Thyroid gland (tissue), 4 donors: ENCODE results near the gene PCID2. TPM values are rescaled to one million over a fixed set of nuclear protein-coding genes. Genes with fewer than 3 reads are reported as not detected.

ENCODE experiments used
- DNase-seq, 2 donors: peaks; one replicate each; pipeline ENCODE4 v3.0.0-alpha.2; 2019
- H3K27ac ChIP-seq, 3 donors: fragments of 200-600 bp; sonication (generic); 1 replicate in 2 of 3; 2 replicates in 1 of 3; pipeline ENCODE4 v1.5.1; 2016 to 2019; ENCODE audit warnings: mild to moderate bottlenecking in 1 of 3, moderate library complexity in 1 of 3
- H3K27me3 ChIP-seq: fragments of 200-600 bp; sonication (generic); one replicate; pipeline ENCODE4 v1.5.1; 2019
- H3K36me3 ChIP-seq, 2 donors: fragments of 200-600 bp; sonication (generic); one replicate each; pipeline ENCODE4 v1.5.1; 2016 to 2019
- H3K4me1 ChIP-seq, 2 donors: fragments of 200-600 bp; sonication (generic); one replicate each; pipeline ENCODE4 v1.5.1; 2017 to 2019
- H3K4me3 ChIP-seq, 3 donors: fragments of 200-600 bp; sonication (generic); replicated peaks in 1 of 3; 1 replicate in 2 of 3; 2 replicates in 1 of 3; pipeline ENCODE4 v1.5.1; 2016; ENCODE audit warnings: mild to moderate bottlenecking in 1 of 3
- H3K9me3 ChIP-seq: fragments of 200-600 bp; sonication (generic); one replicate; pipeline ENCODE4 v1.5.1; 2017
- POLR2A ChIP-seq, 2 donors: fragments of 450-650 bp; IDR thresholded peaks; one replicate each; pipeline ENCODE4 v1.6.1; 2017; ENCODE audit warnings: antibody characterized with exemption in 2 of 2, mild to moderate bottlenecking in 2 of 2, moderate library complexity in 1 of 2
- WGBS, 2 donors: methylation state at CpG; one replicate each; pipeline ENCODE4 v1.1.5; 2017; 5-methylcytosine and 5-hydroxymethylcytosine counted together
- intact Hi-C: fragments of 100-400 bp; cut with DNase I; formaldehyde crosslinking; loops from one replicate; pipeline ENCODE4 v1.15.1; 2023
- total RNA-seq, 4 donors: library from RNA; depleted of rRNA; stranded (reverse); fragments of >200 nt; gene quantifications; one replicate each; pipeline ENCODE4 v1.2.3, GENCODE V29; 2016
- TF ChIP-seq, protein P1 (sequence below), 6 experiments: fragments of 200-600 bp in 3 of 6; fragments of 450-650 bp in 3 of 6; sonication (generic) in 3 of 6; IDR thresholded peaks; one replicate each; pipeline ENCODE4 v1.5.1; 2016 to 2019; ENCODE audit warnings: antibody characterized with exemption in 6 of 6, mild to moderate bottlenecking in 2 of 6, inconsistent platforms in 1 of 6, moderate library complexity in 1 of 6

Gene PCID2
- total RNA-seq, 4 donors from 2014 or later, result 50.5 to 75.6 (median 56.5) TPM

DNA sequence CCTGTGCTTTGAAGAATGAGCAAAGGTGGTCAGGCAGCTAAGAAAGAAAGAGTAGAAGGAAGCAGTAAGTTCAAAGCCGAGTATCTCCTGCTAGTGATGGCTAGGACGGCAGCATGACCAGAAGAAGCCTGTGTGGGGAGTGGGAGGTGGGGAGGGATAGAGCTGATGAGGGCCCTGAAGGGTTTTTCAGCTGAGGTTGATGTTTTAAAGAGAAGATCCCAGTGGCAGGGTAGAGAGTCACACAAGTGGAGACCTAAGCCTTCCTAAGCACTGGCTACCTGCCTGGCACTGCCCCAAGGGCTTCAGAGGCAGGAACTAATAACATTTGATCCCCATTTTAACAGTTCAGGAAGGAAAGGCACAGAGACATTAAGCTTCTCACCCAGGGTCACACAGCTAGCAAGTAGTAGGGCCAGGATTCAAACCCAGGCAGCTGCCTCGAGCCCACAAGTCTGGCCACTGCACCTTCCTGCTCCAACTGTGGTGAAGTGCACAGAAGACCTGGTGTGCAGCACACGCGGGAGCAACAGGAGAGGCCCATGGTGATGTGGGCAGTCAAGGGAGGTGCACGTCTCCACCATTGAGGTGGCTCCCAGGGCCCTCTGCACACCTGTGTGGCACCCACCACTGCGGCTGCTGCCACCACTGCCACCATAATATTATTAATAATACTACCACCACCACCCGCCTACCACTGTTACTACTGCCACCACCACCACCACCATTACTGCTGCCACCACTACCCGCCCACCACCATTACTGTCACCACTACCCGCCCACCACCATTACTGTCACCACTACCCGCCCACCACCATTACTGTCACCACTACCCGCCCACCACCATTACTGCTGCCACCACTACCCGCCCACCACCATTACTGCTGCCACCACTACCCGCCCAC lies 23.1 kb upstream of the PCID2 start:
- DNase-seq, result no peak
- H3K27me3 ChIP-seq, result no peaks in the 10 kb centered on the region
- H3K4me3 ChIP-seq, result no peak overlapping the region
- H3K4me1 ChIP-seq, result no peaks in the 10 kb centered on the region
- TF ChIP-seq, protein P1, sequence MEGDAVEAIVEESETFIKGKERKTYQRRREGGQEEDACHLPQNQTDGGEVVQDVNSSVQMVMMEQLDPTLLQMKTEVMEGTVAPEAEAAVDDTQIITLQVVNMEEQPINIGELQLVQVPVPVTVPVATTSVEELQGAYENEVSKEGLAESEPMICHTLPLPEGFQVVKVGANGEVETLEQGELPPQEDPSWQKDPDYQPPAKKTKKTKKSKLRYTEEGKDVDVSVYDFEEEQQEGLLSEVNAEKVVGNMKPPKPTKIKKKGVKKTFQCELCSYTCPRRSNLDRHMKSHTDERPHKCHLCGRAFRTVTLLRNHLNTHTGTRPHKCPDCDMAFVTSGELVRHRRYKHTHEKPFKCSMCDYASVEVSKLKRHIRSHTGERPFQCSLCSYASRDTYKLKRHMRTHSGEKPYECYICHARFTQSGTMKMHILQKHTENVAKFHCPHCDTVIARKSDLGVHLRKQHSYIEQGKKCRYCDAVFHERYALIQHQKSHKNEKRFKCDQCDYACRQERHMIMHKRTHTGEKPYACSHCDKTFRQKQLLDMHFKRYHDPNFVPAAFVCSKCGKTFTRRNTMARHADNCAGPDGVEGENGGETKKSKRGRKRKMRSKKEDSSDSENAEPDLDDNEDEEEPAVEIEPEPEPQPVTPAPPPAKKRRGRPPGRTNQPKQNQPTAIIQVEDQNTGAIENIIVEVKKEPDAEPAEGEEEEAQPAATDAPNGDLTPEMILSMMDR (IDR thresholded peaks at IDR 0.05), result no peak
- no peak for TF ChIP-seq POLR2A (IDR thresholded peaks at IDR 0.05)
- peaks cover 15 to 32% of the 10 kb centered on the region in 2 donors for H3K36me3 ChIP-seq
- H3K9me3 ChIP-seq, result no peaks in the 10 kb centered on the region
- 81 to 83% methylated on average over 13 of the region's 14 CpGs for WGBS, 2 donors
- no peak overlapping the region for H3K27ac ChIP-seq
- intact Hi-C loops, result no loop called here

DNA sequence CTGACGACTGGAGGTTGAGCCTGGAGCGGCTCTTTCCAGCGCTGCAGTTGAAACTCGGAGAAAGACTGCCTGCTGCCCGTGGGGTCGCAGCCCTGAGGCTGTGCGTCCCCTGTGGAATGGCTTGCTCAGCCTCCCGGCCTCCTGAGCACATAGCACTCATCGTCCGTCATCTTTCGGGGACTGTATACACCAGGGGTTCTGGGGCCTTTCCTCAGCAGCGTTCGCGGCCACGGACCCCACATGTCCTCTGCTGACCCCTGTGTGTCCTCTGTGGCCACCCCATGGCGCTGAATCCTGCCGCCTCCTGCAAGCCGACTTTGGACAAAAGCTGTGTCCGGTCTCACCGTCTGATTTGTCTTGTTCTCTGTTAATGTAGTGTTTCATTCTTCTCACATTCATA lies 21.3 kb upstream of the PCID2 start:
- 92 to 94% methylated on average over 20 of the region's 20 CpGs for WGBS, 2 donors
- peaks cover 32 to 42% of the 10 kb centered on the region in 2 donors for H3K36me3 ChIP-seq

DNA sequence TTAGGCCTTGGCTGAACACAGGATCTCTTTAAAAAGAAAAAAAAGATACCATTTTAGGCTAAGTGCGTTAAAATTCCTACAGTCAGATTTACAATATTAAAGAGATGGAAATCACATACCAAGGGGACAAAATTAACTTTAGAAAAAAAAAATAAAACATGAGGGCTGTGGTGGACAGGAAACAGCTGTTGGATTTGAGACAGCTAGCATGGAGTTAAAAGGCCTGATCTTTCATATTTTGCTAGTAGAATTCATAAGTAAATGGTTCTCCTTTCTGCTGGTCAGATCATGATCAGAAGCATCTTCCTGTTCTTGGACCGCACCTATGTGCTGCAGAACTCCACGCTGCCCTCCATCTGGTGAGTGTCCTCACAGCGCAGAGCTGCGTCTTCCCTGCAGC lies 20.7 kb upstream of the PCID2 start:
- Histone ChIP-seq H3K27ac (no peak overlapping the region), H3K27me3 (no peaks in the 10 kb centered on the region), H3K36me3 (peaks cover 36 to 44% of the 10 kb centered on the region in 2 donors), H3K9me3 (no peaks in the 10 kb centered on the region), H3K4me1 (no peaks in the 10 kb centered on the region), H3K4me3 (no peak overlapping the region)
- no peak for DNase-seq
- TF ChIP-seq, protein P1 (IDR thresholded peaks at IDR 0.05), result no peak
- TF ChIP-seq POLR2A (IDR thresholded peaks at IDR 0.05), result no peak
- WGBS, 2 donors, result 94 to 97% methylated on average over 5 of the region's 5 CpGs
- intact Hi-C loops, result no loop called here

More for the DNA sequence above, 21.3 kb upstream of the PCID2 start:
- H3K4me1 ChIP-seq, result no peaks in the 10 kb centered on the region
- TF ChIP-seq, protein P1 (IDR thresholded peaks at IDR 0.05), result no peak
- TF ChIP-seq POLR2A (IDR thresholded peaks at IDR 0.05), result no peak
- H3K4me3 ChIP-seq, result no peak overlapping the region
- no peaks in the 10 kb centered on the region for H3K27me3 ChIP-seq
- intact Hi-C loops, result no loop called here
- DNase-seq, result no peak
- no peaks in the 10 kb centered on the region for H3K9me3 ChIP-seq
- no peak overlapping the region for H3K27ac ChIP-seq

DNA sequence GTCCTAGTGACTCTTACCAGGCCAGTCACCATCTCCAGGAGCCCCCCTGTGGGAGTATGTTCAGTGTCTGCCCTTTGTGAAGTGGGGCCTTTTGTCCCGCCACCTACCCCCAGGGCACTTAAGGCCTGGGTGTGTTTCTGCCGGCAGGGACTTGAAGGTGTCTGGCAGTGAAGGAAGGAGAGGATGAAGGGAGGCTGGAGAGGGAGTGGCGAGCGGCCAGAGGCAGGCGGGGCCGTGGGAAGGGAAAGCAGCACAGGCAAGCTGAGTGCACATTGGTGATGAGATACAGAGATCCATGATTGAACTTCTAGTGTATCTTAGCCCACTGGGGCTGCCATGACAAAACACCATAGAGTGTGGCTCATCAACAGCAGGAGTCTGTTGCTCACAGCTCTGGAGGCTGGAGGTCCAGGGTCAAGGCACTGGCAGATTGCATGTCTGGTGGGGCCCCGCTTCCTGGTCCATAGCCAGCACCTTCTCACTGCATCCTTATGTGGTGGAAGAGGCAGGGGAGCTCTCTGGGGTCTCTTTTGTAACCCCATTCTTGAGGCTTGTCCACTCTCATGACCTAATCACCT lies 18.5 kb upstream of the PCID2 start:
- Histone ChIP-seq H3K4me3 (no peak overlapping the region), H3K27me3 (no peaks in the 10 kb centered on the region), H3K4me1 (no peaks in the 10 kb centered on the region), H3K36me3 (peaks cover 36 to 48% of the 10 kb centered on the region in 2 donors), H3K27ac (no peak overlapping the region), H3K9me3 (no peaks in the 10 kb centered on the region)
- whole genome bisulfite sequencing, 2 donors, result 85 to 89% methylated on average over 7 of the region's 7 CpGs
- no peak for TF ChIP-seq POLR2A (IDR thresholded peaks at IDR 0.05)
- TF ChIP-seq, protein P1 (IDR thresholded peaks at IDR 0.05), result no peak
- no peak for DNase-seq
- intact Hi-C loops, result no loop called here

DNA sequence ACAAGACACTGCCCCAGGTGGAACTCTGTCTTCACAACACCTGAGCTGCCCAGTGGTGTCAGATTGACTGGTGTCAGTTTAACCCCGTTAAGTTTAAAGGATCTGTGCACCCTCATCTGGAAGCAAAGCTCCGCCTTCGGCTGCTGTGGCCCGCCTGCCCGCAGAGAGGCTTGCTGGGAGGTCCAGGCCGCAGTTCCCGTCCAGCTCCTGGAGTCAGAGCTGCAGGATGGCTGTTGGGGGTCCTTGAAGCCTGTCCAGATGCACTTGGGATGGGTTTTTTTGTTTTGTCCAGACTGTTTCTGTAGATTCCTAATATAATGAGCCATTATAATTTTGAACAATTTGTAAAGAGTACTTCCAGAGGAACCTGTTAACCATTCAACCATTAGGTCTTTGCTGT lies 17.0 kb upstream of the PCID2 start:
- Histone ChIP-seq H3K27ac (no peak overlapping the region), H3K9me3 (no peaks in the 10 kb centered on the region), H3K4me1 (no peaks in the 10 kb centered on the region), H3K4me3 (no peak overlapping the region), H3K36me3 (peaks cover 42 to 44% of the 10 kb centered on the region in 2 donors), H3K27me3 (no peaks in the 10 kb centered on the region)
- intact Hi-C loops, result no loop called here
- no peak for TF ChIP-seq POLR2A (IDR thresholded peaks at IDR 0.05)
- TF ChIP-seq, protein P1 (IDR thresholded peaks at IDR 0.05), result no peak
- WGBS, 2 donors, result 93 to 95% methylated on average over 7 of the region's 7 CpGs
- DNase-seq, result no peak
